GM21528 (cell line): ENCODE data around the gene ICAM3.

Experiments used
- ATAC-seq: cut with Tn5 transposase; IDR thresholded peaks from one replicate; pipeline ENCODE4 v1.9.1; 2021; ENCODE audit warnings: mild to moderate bottlenecking, moderate library complexity; ENCODE audit not compliant: unreplicated experiment, low FRiP score

ICAM3 gene

DNA sequence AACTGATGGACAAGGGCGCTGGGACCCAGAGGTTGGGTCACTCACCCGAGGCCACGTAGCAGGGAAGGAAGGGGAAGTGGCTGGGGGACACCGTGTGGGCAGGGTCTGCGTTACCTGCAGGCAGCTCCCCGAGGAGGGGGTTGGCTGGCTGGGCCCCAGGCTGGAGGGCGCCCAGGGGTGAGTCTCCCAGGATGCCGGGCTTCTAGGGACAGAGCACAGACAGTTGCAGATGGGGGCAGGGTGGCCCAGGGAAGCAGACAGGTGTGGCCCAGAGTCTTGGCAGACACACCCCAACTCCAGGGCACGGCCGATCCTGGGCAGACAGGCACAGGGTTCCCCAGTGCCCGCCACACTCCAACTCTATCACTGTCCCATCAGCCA lies 18.0 kb downstream of the ICAM3 start:
- ATAC-seq, result no peak

DNA sequence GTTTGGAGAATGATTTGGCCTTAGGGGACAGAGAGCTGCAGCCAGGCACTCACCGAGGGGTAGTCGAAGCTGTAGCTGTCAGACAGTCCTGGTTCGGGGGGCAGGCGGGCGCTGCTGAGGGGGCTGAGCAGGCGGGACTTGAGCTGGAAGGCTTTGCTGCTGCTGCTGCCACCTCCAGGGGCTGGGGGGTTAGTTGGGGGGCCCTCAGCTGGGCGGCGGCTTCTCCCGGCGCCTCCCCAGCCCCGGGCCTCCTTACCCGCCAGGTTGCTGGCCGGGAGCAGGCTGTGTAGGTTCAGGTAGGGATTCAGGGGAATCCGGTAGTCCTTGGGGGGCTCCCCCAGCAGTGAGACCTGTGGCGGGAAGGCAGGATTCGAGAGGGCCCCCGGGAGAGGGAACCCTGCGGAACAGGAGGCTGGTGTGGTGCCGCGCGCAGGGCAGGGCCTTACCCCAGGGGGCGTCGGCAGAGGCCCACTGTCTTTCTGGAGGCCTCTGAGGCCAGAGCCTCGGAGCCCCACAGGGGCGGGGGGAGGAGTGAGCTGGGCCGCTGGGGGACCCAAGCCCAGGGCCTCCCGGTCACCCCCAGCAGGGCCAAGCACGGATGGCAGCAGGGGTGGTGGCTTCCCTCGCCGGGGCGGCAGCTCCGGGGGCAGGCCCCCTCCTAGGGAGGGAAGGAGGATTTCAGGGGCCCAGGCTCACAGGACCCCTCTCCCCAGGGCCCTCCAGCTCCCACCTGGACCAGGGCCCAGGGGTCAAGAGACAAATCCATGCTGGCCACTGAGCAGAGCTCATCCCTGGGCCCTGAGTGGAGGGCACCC lies 18.6 kb downstream of the ICAM3 start:
- no peak for ATAC-seq

DNA sequence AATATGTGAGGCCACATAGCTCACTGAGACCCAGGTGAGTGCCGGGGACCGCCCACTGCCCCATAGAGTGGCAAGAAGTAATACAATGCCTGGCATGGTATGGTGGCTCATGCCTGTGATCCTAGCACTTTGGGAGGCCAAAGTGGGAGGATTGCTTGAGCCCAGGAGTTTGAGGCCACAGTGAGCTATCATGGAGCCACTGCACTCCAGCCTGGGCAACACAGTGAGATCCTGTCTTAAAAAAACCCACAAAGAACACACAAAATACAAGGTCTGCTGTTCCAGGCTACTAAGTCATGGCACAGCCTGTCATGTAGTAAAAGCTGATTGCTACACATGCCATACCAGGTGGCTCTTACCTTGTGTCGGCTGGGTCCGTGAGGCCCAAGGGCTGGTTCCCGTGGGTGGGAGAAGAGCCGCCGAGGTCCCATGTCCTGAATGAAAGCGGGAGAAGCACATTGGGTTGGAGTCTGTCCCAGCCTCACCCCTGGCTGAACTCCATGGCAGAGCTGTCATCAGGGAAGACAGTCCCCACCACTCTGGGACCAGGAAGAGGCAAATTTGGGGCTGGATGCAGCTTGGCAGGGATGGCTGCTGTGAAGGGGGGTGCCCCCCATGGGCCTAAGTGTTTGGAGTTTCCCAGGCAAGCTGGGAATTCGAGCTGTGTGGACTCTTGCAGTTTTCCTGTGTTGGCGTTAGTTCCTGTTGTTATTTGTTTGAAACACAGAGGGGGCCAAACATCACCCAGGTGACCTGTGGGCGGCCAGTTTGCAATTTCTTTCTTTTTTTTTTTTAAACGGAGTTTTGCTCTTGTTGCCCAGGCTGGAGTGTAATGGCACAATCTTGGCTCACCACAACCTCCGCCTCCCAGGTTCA lies 20.4 kb downstream of the ICAM3 start:
- no peak for ATAC-seq

DNA sequence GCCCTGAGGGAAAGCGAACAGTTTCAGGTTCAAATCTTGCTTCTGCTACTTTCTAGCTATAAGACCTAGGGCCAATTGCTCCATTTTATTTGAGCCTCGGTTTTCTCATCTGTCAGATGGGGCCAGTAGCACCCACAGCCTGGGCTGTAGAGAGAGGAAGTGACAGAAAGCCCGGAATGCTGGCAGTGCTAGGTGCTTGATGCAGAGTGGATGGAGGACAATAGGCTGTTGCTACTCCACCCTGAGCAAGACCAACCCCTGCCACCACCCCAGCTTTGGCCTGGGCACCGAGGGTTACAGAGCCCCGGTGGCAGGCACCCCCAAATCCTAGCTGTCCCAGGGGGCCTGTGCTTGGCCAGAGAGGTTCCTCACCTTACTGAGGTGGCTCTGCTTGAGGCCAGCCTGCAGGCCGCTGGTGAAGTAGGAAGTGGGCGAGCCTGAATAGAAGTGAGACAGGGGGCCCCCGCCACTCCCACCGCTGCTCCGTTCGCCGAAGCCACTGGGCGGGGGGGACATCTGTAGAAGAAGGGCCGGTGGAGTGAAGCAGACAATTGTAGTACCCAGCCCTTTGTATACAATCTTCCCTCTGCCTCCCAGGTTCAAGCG lies 21.5 kb downstream of the ICAM3 start:
- ATAC-seq, result no peak

DNA sequence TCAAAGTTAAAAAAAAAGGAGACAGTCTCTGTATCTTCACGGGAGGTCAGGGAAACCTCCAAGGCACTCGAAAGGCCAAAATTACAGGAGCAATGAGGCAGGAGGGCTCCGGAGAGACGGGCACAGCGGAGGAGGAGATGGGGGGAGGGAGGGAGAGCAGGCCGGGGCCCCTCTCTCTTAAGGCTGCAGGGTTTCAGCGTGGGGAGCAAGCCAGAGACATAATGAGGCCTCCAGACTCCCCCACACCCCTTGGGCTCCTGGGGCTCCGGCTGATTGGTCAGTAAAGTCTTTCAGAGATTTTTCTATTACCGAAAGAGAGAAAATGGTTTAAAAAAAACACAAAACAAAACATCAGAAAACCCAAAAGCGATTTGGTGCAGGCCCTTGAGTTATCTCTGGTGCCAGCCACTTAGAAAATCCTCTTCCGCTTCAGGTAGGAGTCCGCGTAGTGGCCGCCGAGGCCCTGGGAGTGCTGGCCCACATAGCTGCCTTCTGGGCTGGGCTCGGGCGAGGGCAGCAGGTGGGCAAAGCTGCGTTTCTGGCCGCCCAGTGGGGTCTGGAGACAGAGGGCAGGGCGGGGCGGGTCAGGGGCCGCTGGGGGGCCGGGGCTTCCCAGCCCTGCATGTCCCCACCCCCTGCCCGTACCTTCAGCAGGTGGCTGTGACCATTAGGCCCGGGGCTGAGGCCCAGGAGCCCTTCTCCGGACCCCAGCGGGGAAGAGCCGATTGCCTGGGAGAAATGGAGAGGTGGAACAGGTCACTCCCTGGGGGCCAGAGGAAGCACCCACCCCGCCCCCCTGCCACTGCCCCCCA lies 22.2 kb downstream of the ICAM3 start:
- no peak for ATAC-seq

DNA sequence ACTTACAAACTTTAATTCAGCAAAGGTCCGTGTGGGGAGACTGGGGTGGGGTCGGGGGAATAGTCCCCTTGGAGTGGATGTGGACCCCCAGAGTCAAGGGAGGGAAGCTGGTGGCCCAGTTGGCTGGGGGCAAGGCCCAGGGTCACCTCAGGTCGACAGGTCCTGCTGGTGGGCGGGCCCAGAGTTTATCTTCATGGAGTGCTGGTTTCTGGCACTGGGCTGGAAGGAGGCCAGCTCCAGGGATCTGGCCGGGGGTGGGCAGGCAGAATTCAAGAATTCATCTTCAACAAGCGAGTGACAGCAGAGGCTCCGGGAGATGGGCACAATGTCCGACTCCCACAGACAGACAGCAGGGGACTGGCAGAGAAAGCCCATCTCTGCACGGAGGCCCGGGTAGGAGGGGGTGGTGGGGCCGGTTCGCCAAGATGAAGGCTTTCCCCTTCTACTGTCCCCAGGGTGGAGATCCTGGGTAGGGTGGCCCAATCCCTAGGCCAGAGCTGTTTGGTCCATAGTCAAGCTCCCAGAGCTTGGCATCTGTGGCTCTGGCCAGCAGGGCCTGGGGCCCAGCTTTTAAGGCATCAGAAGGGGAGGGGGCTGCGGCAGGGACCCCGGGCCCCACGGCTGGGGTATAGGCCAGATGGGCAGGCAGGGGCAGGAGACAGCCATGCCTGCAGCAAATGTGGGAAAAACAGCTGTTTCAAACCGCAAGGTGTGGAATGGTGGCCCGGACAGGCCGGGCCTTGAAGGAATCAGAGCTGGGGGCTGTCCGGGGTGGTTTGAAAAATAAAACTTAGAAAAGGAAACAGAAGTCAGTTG lies 23.0 kb downstream of the ICAM3 start:
- ATAC-seq, result peak; percentile 11

DNA sequence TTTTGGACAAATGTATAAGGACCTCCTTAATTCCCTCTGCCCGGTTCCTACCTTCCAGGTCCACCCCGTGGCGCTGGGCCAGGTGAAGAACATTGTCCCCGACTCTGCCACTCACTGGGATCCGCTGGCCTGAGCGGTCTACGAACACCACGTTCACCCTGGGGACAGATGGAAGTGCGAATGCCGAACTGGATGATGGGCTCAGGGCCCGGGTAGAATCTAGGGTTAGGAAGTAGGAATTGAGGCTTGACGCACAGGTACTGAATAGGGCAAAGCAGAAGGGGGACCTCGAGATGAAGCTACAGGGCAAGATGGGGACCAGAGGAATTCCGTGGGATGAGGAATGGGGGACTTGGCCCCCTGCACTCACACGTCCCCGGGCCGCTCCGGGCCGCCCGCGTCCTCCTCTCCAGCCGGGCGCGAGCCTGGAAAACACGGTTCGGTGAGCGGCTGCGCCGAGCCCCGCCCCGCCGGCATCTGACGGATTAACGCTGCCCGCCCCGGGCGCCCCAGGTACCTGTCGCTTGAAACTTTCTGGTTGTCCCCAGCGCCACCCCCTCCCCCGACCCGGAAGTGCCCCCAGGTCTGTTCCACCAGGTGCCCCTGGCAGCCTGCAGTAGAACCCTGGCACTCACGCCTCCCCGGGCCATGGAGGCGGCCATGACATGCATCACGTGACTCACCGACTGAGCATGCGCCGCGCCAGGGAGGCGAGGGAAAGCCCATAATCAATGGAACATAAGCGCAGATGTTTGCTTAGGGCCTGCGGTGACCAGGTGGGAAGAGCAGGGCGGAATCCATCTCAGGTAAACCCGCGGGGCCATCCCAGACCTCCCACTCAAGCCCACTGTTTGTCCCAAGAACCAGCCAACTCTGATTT lies 23.8 kb downstream of the ICAM3 start, which contains the start of gene FDX2:
Gene FDX2, minus strand, starts transcription at position 681 of the 880 bp plus-strand sequence. Its CDS starts 19 bp downstream, at position 662.
- ATAC-seq, result peak; percentile 49

DNA sequence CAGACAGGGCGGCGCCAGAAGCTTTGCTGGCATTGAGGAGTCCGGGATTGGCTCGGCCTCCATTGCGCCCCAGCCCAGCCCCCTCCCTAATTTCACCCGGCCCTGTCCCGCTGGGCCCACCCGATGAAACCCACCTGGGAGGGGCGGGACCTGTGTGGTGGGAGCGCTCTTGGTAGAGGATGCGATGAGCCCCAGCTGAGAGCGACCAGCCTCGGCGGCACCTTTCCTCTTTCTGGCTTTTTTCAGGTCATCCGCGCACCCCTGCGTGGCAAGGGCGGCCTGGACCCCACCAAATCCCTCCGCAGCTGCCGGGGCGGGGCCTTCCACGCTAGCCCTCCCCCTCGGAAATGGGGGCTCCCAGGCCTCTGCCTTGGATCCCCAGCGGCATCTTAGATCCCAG lies 30.0 kb downstream of the ICAM3 start, which contains the start of gene ZGLP1:
Gene ZGLP1, minus strand, starts transcription at position 393 of the 400 bp plus-strand sequence.
- ATAC-seq, result no peak

DNA sequence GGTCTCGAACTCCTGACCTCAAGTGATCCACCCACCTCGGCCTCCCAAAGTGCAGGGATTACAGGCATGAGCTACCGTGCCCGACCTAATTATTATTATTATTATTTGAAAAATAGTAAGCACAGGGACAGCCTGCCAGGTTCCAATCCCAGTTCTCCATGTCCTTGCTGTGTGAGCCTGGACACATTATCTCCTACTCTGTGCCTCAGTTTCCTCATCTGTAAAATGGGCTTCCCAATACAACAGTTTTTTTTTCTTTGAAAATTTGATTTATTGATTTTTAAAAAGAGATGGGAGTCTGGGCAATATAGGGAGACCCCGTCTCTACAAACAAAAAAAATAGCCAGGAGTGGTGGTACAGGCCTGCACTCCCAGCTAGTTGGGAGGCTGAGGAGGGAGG lies 33.1 kb downstream of the ICAM3 start:
- ATAC-seq, result no peak

DNA sequence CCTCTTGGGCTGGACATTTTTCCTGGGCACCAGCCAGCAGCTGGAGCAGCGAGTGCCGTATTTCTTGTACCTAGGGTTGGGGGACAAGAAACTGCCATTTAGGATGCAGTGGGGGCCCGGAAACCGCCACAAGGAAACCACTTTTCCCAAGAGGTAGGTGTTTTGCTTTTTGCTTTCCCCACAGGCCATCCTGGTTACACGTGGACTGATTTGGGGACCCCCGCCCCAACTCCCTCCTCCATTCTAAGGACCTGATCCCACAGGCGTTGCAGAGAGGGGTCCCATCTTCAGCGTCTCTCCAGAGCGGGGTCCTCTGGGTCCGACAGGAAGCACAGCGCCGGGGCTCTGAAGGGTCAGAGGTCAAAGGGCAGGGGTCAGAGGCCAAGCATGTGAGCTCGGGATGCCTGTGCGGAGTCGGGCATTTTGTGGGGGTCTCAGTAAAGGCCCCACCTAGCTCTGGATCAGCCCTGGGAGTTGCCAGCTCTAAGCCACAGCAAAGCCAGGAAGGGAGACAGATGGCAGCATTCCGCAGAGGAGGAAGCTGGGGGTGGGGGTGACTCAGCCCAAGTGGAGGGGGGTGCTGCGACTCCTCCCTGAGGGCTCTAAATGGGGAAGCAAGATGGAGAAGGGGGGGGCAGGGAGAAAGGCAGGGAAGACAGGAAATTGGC lies 34.2 kb downstream of the ICAM3 start:
- ATAC-seq, result no peak

DNA sequence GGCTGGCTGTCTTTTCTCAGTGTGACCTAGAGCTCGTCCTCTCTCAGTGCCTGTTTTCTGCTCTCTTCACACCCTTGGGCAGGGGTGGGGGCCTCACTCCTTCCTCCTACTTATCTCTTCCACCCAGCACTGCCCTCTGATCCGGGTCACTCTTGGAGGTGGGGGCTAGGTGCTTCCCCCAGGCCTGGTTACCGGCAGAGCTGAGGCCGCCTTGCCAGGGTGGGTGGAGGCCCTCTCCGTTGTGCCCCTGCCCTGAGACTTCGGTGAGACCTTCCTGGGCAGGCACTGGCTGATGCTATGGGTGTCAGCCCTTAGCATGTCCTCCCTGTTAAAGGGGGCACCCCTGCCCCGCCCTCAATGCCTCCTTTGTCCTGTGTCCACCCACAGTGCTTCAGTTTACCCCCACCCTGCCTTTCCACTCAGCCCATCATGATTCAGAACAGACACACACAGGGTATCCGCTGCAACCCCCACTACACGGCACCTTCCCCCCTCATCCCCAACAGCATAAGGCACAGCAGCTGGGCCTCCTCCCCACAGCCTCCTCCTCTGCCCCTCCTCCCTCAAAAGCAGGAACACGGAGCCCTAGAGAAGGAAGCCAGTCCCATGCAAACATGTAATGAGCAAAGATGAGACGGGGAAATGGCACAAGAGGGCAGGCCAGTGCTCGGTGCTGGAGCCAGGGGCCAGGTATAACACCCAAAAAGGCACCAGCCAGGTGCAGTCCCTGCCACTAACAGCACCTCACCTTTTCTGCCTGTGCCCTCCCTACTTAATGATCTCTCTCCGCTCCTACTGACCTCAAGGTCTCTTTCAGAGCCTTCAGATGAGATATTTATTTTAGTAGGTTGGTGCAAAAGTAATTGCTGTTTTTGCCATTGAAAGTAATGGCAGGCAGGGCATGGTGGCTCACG lies 39.6 kb downstream of the ICAM3 start:
- ATAC-seq, result no peak

DNA sequence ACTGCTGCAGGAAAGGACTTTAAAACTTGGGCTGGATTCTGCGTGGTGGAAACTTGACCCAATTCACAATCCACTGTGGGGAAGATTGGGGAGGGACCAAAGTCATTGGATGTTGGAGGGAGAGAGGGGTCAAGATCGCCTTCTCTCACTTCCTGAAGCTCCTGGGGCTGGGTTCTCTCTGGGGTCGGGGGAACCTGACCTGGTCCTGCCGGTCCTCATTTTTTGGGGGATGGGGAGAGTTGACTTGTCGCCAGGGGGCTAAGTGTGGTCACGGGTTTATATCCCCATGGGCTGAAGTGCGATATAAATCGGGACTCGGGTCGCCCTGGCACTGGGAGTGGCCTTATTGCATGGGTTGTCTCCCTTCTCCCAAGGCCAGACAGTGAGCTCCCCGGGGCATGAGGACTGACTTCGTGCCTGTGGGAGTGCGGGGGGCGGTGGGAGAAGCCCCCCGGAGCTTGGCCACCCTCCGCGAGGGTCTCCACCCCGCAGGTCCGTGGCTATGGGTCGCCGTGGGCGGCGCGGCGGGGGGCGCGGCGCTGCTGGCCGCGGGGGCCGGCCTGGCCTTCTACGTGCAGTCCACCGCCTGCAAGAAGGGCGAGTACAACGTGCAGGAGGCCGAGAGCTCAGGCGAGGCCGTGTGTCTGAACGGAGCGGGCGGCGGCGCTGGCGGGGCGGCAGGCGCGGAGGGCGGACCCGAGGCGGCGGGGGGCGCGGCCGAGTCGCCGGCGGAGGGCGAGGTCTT lies 43.4 kb downstream of the ICAM3 start:
- ATAC-seq, result no peak

DNA sequence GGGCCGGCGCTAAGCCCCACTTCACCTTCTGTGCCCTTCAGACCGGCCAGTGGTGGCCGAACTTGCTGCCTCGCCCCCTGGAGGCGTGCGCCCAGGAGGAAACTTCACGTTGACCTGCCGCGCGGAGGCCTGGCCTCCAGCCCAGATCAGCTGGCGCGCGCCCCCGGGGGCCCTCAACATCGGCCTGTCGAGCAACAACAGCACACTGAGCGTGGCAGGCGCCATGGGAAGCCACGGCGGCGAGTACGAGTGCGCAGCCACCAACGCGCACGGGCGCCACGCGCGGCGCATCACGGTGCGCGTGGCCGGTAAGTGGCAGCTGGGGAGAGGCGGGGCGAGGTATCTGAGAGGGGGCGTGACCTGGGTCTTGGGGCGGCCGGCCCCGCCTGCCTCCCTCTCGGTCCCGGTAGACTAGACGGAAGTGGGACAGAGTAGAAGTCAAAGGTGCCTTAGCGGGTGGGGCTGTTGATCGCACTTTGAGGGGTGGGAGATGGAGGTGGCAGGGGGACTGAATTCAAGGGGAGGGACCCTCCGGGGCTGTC lies 44.0 kb downstream of the ICAM3 start:
- no peak for ATAC-seq

DNA sequence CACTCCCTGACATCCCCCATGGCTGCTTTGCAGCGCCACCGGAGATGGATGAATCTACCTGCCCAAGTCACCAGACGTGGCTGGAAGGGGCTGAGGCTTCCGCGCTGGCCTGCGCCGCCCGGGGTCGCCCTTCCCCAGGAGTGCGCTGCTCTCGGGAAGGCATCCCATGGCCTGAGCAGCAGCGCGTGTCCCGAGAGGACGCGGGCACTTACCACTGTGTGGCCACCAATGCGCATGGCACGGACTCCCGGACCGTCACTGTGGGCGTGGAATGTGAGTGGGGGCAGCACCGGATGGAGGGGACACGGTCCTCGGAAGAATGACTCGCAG lies 45.1 kb downstream of the ICAM3 start:
- no peak for ATAC-seq

DNA sequence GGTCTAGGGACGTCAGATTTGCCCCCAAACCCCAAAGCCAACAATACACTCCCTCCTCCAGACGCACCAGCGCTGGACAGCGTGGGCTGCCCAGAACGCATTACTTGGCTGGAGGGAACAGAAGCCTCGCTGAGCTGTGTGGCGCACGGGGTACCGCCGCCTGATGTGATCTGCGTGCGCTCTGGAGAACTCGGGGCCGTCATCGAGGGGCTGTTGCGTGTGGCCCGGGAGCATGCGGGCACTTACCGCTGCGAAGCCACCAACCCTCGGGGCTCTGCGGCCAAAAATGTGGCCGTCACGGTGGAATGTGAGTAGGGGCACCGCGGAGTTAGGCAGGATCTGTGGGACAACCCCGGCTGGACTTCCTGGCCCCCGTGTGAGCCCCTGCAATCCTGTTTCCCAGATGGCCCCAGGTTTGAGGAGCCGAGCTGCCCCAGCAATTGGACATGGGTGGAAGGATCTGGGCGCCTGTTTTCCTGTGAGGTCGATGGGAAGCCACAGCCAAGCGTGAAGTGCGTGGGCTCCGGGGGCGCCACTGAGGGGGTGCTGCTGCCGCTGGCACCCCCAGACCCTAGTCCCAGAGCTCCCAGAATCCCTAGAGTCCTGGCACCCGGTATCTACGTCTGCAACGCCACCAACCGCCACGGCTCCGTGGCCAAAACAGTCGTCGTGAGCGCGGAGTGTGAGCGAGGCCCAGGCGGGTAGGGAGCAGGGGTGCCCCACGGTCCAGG lies 45.6 kb downstream of the ICAM3 start:
- no peak for ATAC-seq
